Measurements from ENCODE around the gene ADAM20.
"Not testable (repeated sequence)": the region's sequence is repeated elsewhere in the genome, so short reads cannot be mapped to it uniquely, and the experiment has no call there.

Gene ADAM20

GRCh38 chr14:70525691-70526090, 9.1 kb downstream of the ADAM20 start:
- in situ Hi-C loops (cut with MboI; ENCODE audit: low sequenced_read_pairs, unreplicated experiment), result no loop called here
- no peak for TF ChIP-seq CTCF (IDR thresholded peaks at IDR 0.05; ENCODE audit: borderline replicate concordance, control extremely low read depth, extremely low read depth, insufficient read depth, missing control alignments)

DNA sequence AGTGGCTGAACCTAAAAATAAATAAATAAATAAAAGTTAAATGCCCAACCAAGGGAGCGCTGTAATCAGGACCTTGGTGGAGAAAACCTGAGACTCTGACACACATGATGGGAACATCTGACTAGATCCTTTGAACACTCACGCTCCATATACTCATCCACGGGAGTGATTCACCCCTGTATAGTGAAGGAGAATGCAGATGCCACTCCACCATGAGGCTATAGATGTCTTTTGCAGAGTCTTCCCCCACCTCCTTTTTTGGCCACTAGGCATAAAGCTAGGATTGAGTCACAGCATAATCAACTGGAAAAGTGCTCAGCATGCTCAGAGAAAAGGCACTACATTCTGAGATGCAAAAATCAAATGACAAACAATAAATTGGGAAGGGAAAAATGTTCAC, 19.0 kb downstream of the ADAM20 start:
- in situ Hi-C loops (cut with MboI; ENCODE audit: low sequenced_read_pairs, unreplicated experiment), result no loop called here
- no peak for DNase-seq (ENCODE audit: low spot score)

More at GRCh38 chr14:70525691-70526090, 9.1 kb downstream of the ADAM20 start:
- DNase-seq (ENCODE audit: low spot score), result no peak

DNA sequence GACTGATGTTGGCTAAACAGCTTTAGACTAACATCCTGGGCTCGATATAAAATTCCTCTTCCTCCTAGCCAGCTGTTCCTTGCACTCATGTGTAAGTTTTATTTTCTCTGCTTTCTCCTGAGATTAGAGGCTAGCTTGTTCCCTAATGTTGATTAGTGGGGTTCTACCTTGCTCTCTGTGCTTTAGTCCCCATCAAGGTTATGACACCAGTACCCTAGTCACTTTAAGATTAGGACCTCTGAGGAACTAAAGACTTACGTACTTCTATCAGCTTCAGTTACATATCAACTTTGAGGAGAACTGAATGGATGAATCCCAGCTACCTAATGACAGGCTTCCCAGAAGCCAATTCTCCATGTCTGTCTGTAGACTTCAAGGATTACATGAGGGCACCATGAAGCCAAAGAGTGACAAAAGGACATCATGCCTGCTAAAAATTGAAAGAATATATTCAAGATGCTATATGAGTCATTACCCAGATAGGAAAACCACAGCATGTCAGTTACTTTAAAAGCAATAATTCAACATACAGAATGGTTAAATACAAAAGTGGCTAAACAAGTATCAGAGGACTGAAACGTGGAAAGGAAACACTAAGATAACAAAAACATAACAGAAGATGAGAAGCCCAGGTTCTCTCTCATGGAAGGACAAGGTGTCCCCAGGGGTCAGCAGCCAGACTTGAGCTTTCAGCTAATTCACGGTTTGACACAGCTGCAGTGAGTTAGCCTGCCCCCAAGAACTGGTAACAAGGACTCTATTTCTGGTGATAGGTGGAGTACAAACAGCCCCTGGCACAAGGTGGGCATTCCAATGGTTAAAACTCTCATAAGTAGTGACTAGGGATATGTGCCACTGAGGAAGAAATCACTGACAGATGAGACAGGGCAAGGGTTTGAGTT, 20.4 kb downstream of the ADAM20 start:
- in situ Hi-C loops (cut with MboI; ENCODE audit: low sequenced_read_pairs, unreplicated experiment), result no loop called here
- no peak for TF ChIP-seq CTCF (IDR thresholded peaks at IDR 0.05; ENCODE audit: borderline replicate concordance, control extremely low read depth, extremely low read depth, insufficient read depth, missing control alignments)
- no peak for DNase-seq (ENCODE audit: low spot score)

More for the DNA sequence above, 19.0 kb downstream of the ADAM20 start:
- no peak for TF ChIP-seq CTCF (IDR thresholded peaks at IDR 0.05; ENCODE audit: borderline replicate concordance, control extremely low read depth, extremely low read depth, insufficient read depth, missing control alignments)

DNA sequence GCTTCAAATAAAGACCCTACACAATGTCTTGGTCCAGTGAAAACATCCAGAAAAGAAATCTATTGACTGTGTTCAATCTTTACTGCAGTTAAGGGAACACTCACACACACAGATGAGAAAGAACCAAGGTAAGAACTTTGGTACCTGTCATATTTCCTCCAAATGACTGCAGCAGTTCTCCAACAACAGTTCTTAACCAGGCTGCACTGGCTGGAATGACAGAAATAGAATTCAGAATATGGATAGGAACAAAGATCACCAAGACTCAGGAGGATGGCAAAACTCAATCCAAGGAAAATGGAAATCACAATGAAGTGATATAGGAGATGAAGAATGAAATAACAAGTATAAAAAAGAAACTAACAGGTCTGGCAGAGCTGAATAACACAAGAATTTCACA, 36.6 kb downstream of the ADAM20 start:
- DNase-seq (ENCODE audit: low spot score), result no peak
- no peak for TF ChIP-seq CTCF (IDR thresholded peaks at IDR 0.05; ENCODE audit: borderline replicate concordance, control extremely low read depth, extremely low read depth, insufficient read depth, missing control alignments)
- in situ Hi-C loops (cut with MboI; ENCODE audit: low sequenced_read_pairs, unreplicated experiment), result no loop called here

- DNase-seq (ENCODE audit: low spot score), result no peak
- no peak for TF ChIP-seq CTCF (IDR thresholded peaks at IDR 0.05; ENCODE audit: borderline replicate concordance, control extremely low read depth, extremely low read depth, insufficient read depth, missing control alignments)
- in situ Hi-C loops (cut with MboI; ENCODE audit: low sequenced_read_pairs, unreplicated experiment), result no loop called here
Measured at GRCh38 chr14:70489579-70490200, 45.1 kb downstream of the ADAM20 start.

GRCh38 chr14:70477356-70478105, 57.3 kb downstream of the ADAM20 start:
- in situ Hi-C loops (cut with MboI; ENCODE audit: low sequenced_read_pairs, unreplicated experiment); DNase-seq (ENCODE audit: low spot score): not testable (repeated sequence)

- DNase-seq (ENCODE audit: low spot score); in situ Hi-C loops (cut with MboI; ENCODE audit: low sequenced_read_pairs, unreplicated experiment): not testable (repeated sequence)
Measured at GRCh38 chr14:70475459-70475858, 59.3 kb downstream of the ADAM20 start.

Measured in GM13976 (cell line).